Measurements from ENCODE around the gene SNAPC1.
"Not testable (repeated sequence)": the region's sequence is repeated elsewhere in the genome, so short reads cannot be mapped to it uniquely, and the experiment has no call there.

The SNAPC1 gene

GRCh38 chr14:61730756-61731373 lies 31.4 kb upstream of the SNAPC1 start:
- no peaks in the 10 kb centered on the region for H3K9me3 ChIP-seq (ENCODE audit: control insufficient read depth in 2 of 2, low read length in 2 of 2)
- no peak overlapping the region for H3K4me3 ChIP-seq (ENCODE audit: low read length in 2 of 2)
- H3K27me3 ChIP-seq (ENCODE audit: control insufficient read depth in 1 of 2, insufficient read depth in 2 of 2, low read length in 2 of 2) = no peaks in the 10 kb centered on the region
- no peak overlapping the region for H3K9ac ChIP-seq (ENCODE audit: low read length in 2 of 2)
- peaks cover 17 to 25% of the 10 kb centered on the region in 2 donors for H3K36me3 ChIP-seq (ENCODE audit: control insufficient read depth in 2 of 2, insufficient read depth in 2 of 2, low read length in 2 of 2)
- no peaks in the 10 kb centered on the region for H3K4me1 ChIP-seq (ENCODE audit: control insufficient read depth, insufficient read depth, low read length)
- no peak overlapping the region for H3K27ac ChIP-seq (ENCODE audit: low read length)

DNA sequence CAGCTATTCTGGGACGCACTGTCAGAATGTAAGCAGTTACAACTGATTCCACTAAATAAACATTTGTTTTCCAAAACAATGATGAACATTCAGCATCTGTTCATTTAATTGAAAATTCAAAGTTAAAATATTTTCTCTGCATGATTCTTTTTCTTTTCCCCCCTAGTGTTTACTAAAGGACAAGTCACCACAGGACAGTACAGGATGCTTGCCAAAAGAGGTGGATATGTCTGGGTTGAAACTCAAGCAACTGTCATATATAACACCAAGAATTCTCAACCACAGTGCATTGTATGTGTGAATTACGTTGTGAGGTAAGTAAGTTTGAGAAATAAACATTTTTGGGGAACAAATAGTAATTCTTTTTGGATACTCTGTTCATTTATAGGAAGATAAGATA lies 28.2 kb upstream of the SNAPC1 start:
- H3K36me3 ChIP-seq (ENCODE audit: control insufficient read depth in 2 of 2, insufficient read depth in 2 of 2, low read length in 2 of 2) = peaks cover 22 to 30% of the 10 kb centered on the region in 2 donors
- H3K27me3 ChIP-seq (ENCODE audit: control insufficient read depth in 1 of 2, insufficient read depth in 2 of 2, low read length in 2 of 2) = no peaks in the 10 kb centered on the region
- no peak overlapping the region for H3K9ac ChIP-seq (ENCODE audit: low read length in 2 of 2)
- H3K4me3 ChIP-seq (ENCODE audit: low read length in 2 of 2) = no peak overlapping the region
- no peaks in the 10 kb centered on the region for H3K9me3 ChIP-seq (ENCODE audit: control insufficient read depth in 2 of 2, low read length in 2 of 2)
- H3K27ac ChIP-seq (ENCODE audit: low read length) = no peak overlapping the region
- H3K4me1 ChIP-seq (ENCODE audit: control insufficient read depth, insufficient read depth, low read length) = no peaks in the 10 kb centered on the region

DNA sequence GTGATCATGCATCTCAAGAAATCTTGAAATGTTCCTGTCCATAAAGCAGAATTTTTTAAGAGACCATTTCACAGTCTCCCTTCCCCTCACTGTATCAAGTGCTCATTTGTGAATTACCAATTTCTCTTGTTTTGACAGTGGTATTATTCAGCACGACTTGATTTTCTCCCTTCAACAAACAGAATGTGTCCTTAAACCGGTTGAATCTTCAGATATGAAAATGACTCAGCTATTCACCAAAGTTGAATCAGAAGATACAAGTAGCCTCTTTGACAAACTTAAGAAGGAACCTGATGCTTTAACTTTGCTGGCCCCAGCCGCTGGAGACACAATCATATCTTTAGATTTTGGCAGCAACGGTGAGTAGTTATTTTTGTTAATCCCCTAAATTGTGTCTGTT lies 25.5 kb upstream of the SNAPC1 start:
- Histone ChIP-seq H3K4me3 (ENCODE audit: low read length in 2 of 2) (no peak overlapping the region), H3K36me3 (ENCODE audit: control insufficient read depth in 2 of 2, insufficient read depth in 2 of 2, low read length in 2 of 2) (peaks cover 30 to 34% of the 10 kb centered on the region in 2 donors), H3K27ac (ENCODE audit: low read length) (no peak overlapping the region), H3K27me3 (ENCODE audit: control insufficient read depth in 1 of 2, insufficient read depth in 2 of 2, low read length in 2 of 2) (no peaks in the 10 kb centered on the region), H3K9me3 (ENCODE audit: control insufficient read depth in 2 of 2, low read length in 2 of 2) (no peaks in the 10 kb centered on the region), H3K4me1 (ENCODE audit: control insufficient read depth, insufficient read depth, low read length) (no peaks in the 10 kb centered on the region), H3K9ac (ENCODE audit: low read length in 2 of 2) (no peak overlapping the region)

DNA sequence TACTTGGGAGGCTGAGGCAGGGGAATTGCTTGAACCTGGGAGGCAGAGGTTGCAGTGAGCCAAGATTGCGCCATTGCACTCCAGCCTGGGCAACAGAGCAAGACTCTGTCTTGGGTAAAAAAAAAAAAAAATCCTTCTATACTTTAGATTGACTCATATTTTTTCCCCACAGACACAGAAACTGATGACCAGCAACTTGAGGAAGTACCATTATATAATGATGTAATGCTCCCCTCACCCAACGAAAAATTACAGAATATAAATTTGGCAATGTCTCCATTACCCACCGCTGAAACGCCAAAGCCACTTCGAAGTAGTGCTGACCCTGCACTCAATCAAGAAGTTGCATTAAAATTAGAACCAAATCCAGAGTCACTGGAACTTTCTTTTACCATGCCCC lies 24.3 kb upstream of the SNAPC1 start:
- H3K36me3 ChIP-seq (ENCODE audit: control insufficient read depth in 2 of 2, insufficient read depth in 2 of 2, low read length in 2 of 2) = peaks cover 34 to 39% of the 10 kb centered on the region in 2 donors
- H3K4me1 ChIP-seq (ENCODE audit: control insufficient read depth, insufficient read depth, low read length) = no peaks in the 10 kb centered on the region
- no peaks in the 10 kb centered on the region for H3K9me3 ChIP-seq (ENCODE audit: control insufficient read depth in 2 of 2, low read length in 2 of 2)
- no peak overlapping the region for H3K4me3 ChIP-seq (ENCODE audit: low read length in 2 of 2)
- H3K27me3 ChIP-seq (ENCODE audit: control insufficient read depth in 1 of 2, insufficient read depth in 2 of 2, low read length in 2 of 2) = no peaks in the 10 kb centered on the region
- no peak overlapping the region for H3K27ac ChIP-seq (ENCODE audit: low read length)
- no peak overlapping the region for H3K9ac ChIP-seq (ENCODE audit: low read length in 2 of 2)

DNA sequence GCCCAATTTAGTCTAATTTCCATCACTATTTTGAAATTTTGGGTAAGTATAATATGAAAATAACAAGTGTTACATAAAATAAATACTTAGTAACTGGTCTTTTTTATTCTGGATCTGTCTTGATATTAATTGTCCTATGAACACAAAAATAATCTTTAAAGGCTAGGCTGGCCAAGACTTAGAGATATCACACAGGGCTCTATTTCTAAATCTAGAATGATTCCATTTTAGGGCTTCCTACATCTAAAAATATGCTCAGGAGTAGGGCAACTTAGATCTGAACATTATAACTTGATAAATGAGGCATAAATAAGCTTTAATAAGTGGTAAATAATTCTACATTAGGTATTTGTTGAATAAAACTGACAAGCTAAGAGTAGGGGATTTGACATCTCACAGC lies 23.1 kb upstream of the SNAPC1 start:
- H3K4me1 ChIP-seq (ENCODE audit: control insufficient read depth, insufficient read depth, low read length) = no peaks in the 10 kb centered on the region
- peaks cover 34 to 39% of the 10 kb centered on the region in 2 donors for H3K36me3 ChIP-seq (ENCODE audit: control insufficient read depth in 2 of 2, insufficient read depth in 2 of 2, low read length in 2 of 2)
- no peaks in the 10 kb centered on the region for H3K9me3 ChIP-seq (ENCODE audit: control insufficient read depth in 2 of 2, low read length in 2 of 2)
- no peaks in the 10 kb centered on the region for H3K27me3 ChIP-seq (ENCODE audit: control insufficient read depth in 1 of 2, insufficient read depth in 2 of 2, low read length in 2 of 2)
- no peak overlapping the region for H3K4me3 ChIP-seq (ENCODE audit: low read length in 2 of 2)
- no peak overlapping the region for H3K9ac ChIP-seq (ENCODE audit: low read length in 2 of 2)
- H3K27ac ChIP-seq (ENCODE audit: low read length) = no peak overlapping the region

DNA sequence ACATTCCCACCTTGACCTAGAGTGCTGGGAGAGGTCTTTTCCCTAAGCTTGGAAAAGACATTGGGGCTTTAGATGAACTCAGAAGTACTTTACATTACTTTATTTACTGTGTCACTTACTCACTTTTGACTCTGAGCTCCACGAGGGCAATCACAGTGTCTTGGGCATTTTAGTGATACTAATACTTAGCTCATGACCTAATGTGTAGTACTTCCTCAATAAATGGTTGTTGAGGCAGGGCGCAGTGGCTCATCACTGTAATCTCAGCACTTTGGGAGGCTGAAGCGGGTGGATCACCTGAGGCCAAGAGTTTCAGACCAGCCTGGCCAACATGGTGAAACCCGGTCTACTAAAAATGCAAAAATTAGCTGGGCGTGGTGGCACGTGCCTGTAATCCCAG lies 19.8 kb upstream of the SNAPC1 start:
- Histone ChIP-seq H3K9me3 (ENCODE audit: control insufficient read depth in 2 of 2, low read length in 2 of 2) (no peaks in the 10 kb centered on the region), H3K9ac (ENCODE audit: low read length in 2 of 2) (no peak overlapping the region), H3K36me3 (ENCODE audit: control insufficient read depth in 2 of 2, insufficient read depth in 2 of 2, low read length in 2 of 2) (peaks cover 29 to 34% of the 10 kb centered on the region in 2 donors), H3K27ac (ENCODE audit: low read length) (no peak overlapping the region), H3K27me3 (ENCODE audit: control insufficient read depth in 1 of 2, insufficient read depth in 2 of 2, low read length in 2 of 2) (no peaks in the 10 kb centered on the region), H3K4me3 (ENCODE audit: low read length in 2 of 2) (no peak overlapping the region), H3K4me1 (ENCODE audit: control insufficient read depth, insufficient read depth, low read length) (no peaks in the 10 kb centered on the region)

GRCh38 chr14:61744238-61744637 lies 18.0 kb upstream of the SNAPC1 start:
- Histone ChIP-seq H3K27me3 (ENCODE audit: control insufficient read depth in 1 of 2, insufficient read depth in 2 of 2, low read length in 2 of 2) (no peaks in the 10 kb centered on the region), H3K4me3 (ENCODE audit: low read length in 2 of 2) (no peak overlapping the region), H3K36me3 (ENCODE audit: control insufficient read depth in 2 of 2, insufficient read depth in 2 of 2, low read length in 2 of 2) (peaks cover 19 to 23% of the 10 kb centered on the region in 2 donors)

GRCh38 chr14:61746346-61746745 lies 15.9 kb upstream of the SNAPC1 start:
- not testable (repeated sequence) for H3K27ac ChIP-seq (ENCODE audit: low read length); H3K27me3 ChIP-seq (ENCODE audit: control insufficient read depth in 1 of 2, insufficient read depth in 2 of 2, low read length in 2 of 2); H3K9me3 ChIP-seq (ENCODE audit: control insufficient read depth in 2 of 2, low read length in 2 of 2); H3K9ac ChIP-seq (ENCODE audit: low read length in 2 of 2); H3K4me3 ChIP-seq (ENCODE audit: low read length in 2 of 2); H3K4me1 ChIP-seq (ENCODE audit: control insufficient read depth, insufficient read depth, low read length)
- peaks cover 14 to 15% of the 10 kb centered on the region in 2 donors for H3K36me3 ChIP-seq (ENCODE audit: control insufficient read depth in 2 of 2, insufficient read depth in 2 of 2, low read length in 2 of 2)

More at GRCh38 chr14:61744238-61744637, 18.0 kb upstream of the SNAPC1 start:
- Histone ChIP-seq H3K27ac (ENCODE audit: low read length) (no peak overlapping the region), H3K9me3 (ENCODE audit: control insufficient read depth in 2 of 2, low read length in 2 of 2) (no peaks in the 10 kb centered on the region), H3K9ac (ENCODE audit: low read length in 2 of 2) (no peak overlapping the region), H3K4me1 (ENCODE audit: control insufficient read depth, insufficient read depth, low read length) (no peaks in the 10 kb centered on the region)

GRCh38 chr14:61746881-61747280 lies 15.3 kb upstream of the SNAPC1 start:
- Histone ChIP-seq H3K4me3 (ENCODE audit: low read length in 2 of 2) (no peak overlapping the region), H3K27ac (ENCODE audit: low read length) (no peak overlapping the region), H3K9me3 (ENCODE audit: control insufficient read depth in 2 of 2, low read length in 2 of 2) (no peaks in the 10 kb centered on the region), H3K4me1 (ENCODE audit: control insufficient read depth, insufficient read depth, low read length) (no peaks in the 10 kb centered on the region), H3K9ac (ENCODE audit: low read length in 2 of 2) (no peak overlapping the region), H3K27me3 (ENCODE audit: control insufficient read depth in 1 of 2, insufficient read depth in 2 of 2, low read length in 2 of 2) (no peaks in the 10 kb centered on the region), H3K36me3 (ENCODE audit: control insufficient read depth in 2 of 2, insufficient read depth in 2 of 2, low read length in 2 of 2) (peaks cover 11 to 15% of the 10 kb centered on the region in 2 donors)

GRCh38 chr14:61747342-61747741 lies 14.9 kb upstream of the SNAPC1 start:
- peaks cover 10 to 13% of the 10 kb centered on the region in 2 donors for H3K36me3 ChIP-seq (ENCODE audit: control insufficient read depth in 2 of 2, insufficient read depth in 2 of 2, low read length in 2 of 2)
- H3K27me3 ChIP-seq (ENCODE audit: control insufficient read depth in 1 of 2, insufficient read depth in 2 of 2, low read length in 2 of 2) = no peaks in the 10 kb centered on the region
- H3K27ac ChIP-seq (ENCODE audit: low read length) = no peak overlapping the region
- no peak overlapping the region for H3K9ac ChIP-seq (ENCODE audit: low read length in 2 of 2)
- H3K4me3 ChIP-seq (ENCODE audit: low read length in 2 of 2) = no peak overlapping the region
- H3K4me1 ChIP-seq (ENCODE audit: control insufficient read depth, insufficient read depth, low read length) = no peaks in the 10 kb centered on the region
- H3K9me3 ChIP-seq (ENCODE audit: control insufficient read depth in 2 of 2, low read length in 2 of 2) = no peaks in the 10 kb centered on the region

- H3K4me1 ChIP-seq (ENCODE audit: control insufficient read depth, insufficient read depth, low read length) = no peaks in the 10 kb centered on the region
- H3K9ac ChIP-seq (ENCODE audit: low read length in 2 of 2) = no peak overlapping the region
- H3K27me3 ChIP-seq (ENCODE audit: control insufficient read depth in 1 of 2, insufficient read depth in 2 of 2, low read length in 2 of 2) = no peaks in the 10 kb centered on the region
- H3K4me3 ChIP-seq (ENCODE audit: low read length in 2 of 2) = no peak overlapping the region
- H3K36me3 ChIP-seq (ENCODE audit: control insufficient read depth in 2 of 2, insufficient read depth in 2 of 2, low read length in 2 of 2) = peaks cover 3 to 11% of the 10 kb centered on the region in 2 donors
- H3K9me3 ChIP-seq (ENCODE audit: control insufficient read depth in 2 of 2, low read length in 2 of 2) = no peaks in the 10 kb centered on the region
- no peak overlapping the region for H3K27ac ChIP-seq (ENCODE audit: low read length)
These were observed 13.0 kb upstream of the SNAPC1 start for GRCh38 chr14:61749264-61749663.

Measured in stomach smooth muscle (tissue), 2 donors.